ENCODE data around the gene SLX4.

SLX4 gene

DNA sequence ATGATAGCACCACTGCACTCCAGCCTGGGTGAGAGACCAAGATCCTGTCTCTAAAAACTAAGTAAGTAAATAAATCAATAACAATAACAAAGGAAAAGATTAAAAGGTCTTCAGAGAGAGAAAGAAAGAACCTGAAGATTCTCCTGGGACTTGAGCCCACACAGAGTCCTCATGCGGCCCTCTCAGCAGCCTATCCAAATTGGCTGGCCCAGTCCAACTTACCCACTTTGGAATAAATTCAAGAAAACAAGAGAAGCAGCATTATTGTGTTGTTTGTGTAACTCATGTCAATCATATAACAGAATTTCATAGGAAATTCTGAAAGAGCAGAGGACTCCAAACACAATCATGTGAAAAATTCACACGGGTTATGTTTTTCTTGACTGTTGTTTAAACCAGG is 3.8 kb downstream of the SLX4 start:
- no peak overlapping the region for H3K4me3 ChIP-seq (ENCODE audit: low read length)
- no peaks in the 10 kb centered on the region for H3K27me3 ChIP-seq (replicated peaks; ENCODE audit: control insufficient read depth, insufficient read depth, low read length)
- no peaks in the 10 kb centered on the region for H3K9me3 ChIP-seq (ENCODE audit: control insufficient read depth, low read length)
- H3K36me3 ChIP-seq (ENCODE audit: control insufficient read depth, insufficient read depth, low read length, severe bottlenecking), result peaks cover 14% of the 10 kb centered on the region
- peaks cover 8% of the 10 kb centered on the region for H3K4me1 ChIP-seq (ENCODE audit: control insufficient read depth, insufficient read depth, low read length)
- DNase-seq (ENCODE audit: low read depth), result no peak
- no peak overlapping the region for H3K9ac ChIP-seq (ENCODE audit: low read length)

DNA sequence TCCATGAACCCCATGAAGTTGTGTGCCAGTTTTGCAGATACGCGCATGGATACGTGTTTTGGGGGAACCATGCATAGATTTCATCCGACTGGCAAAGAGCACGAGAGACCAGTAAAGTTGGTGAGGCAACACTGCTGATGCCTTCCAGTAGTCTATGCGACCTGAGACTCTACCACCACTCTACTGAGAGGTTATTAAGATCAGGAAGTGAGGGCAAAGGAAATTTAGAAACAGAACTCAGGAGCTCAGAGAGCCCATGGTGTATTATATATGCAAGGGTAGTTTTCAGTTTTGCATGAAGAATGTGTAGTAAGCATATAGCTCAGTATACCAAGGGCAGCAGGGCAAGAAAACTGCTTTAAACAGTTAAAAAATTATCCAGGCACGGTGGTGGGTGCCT is 4.2 kb downstream of the SLX4 start:
- Histone ChIP-seq H3K4me1 (ENCODE audit: control insufficient read depth, insufficient read depth, low read length) (peaks cover 6% of the 10 kb centered on the region), H3K4me3 (ENCODE audit: low read length) (no peak overlapping the region), H3K27me3 (replicated peaks; ENCODE audit: control insufficient read depth, insufficient read depth, low read length) (no peaks in the 10 kb centered on the region), H3K36me3 (ENCODE audit: control insufficient read depth, insufficient read depth, low read length, severe bottlenecking) (peaks cover 18% of the 10 kb centered on the region), H3K9ac (ENCODE audit: low read length) (no peak overlapping the region), H3K9me3 (ENCODE audit: control insufficient read depth, low read length) (no peaks in the 10 kb centered on the region)
- no peak for DNase-seq (ENCODE audit: low read depth)

DNA sequence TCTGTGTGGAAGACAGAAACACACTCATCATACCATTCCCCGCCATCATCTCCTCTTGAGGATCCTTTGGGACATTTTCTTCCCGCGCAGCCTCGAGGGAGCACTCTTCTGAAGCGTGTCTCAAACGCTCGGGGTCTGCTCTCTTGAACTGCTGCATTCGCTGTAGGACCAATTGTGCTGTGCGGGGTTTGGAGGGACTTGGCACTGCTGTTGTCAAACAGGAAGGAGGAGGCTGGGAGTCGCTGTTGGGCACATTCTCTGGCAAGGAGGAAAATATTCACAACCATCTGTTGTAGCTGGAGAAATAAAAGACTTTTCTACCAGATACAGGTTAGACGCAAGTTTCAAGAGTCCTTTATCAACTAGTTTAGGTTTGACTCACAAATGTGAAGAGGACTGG is 5.0 kb downstream of the SLX4 start:
- peaks cover 23% of the 10 kb centered on the region for H3K36me3 ChIP-seq (ENCODE audit: control insufficient read depth, insufficient read depth, low read length, severe bottlenecking)

DNA sequence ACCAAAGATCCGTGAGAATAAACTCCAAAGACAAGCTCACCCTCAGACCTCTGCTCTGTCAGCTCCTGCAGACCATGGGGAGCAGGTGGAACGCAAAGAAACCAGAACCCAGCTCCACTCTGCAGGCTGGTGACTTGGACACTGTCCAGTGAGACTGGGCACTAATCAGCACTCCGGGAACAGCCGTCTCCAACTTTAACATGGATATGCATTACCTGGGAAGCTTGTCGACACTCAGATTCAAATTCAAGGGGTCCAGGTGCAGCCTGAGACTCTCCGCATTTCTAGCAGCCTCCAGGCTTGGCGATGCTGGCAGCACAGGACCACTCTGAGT is 9.1 kb downstream of the SLX4 start:
- Histone ChIP-seq H3K4me1 (ENCODE audit: control insufficient read depth, insufficient read depth, low read length) (no peaks in the 10 kb centered on the region), H3K9me3 (ENCODE audit: control insufficient read depth, low read length) (peaks cover 5% of the 10 kb centered on the region), H3K36me3 (ENCODE audit: control insufficient read depth, insufficient read depth, low read length, severe bottlenecking) (peaks cover 33% of the 10 kb centered on the region), H3K27me3 (replicated peaks; ENCODE audit: control insufficient read depth, insufficient read depth, low read length) (no peaks in the 10 kb centered on the region), H3K9ac (ENCODE audit: low read length) (no peak overlapping the region), H3K4me3 (ENCODE audit: low read length) (no peak overlapping the region)
- DNase-seq (ENCODE audit: low read depth), result no peak

More for the DNA sequence above, 5.0 kb downstream of the SLX4 start:
- no peak for DNase-seq (ENCODE audit: low read depth)
- H3K9me3 ChIP-seq (ENCODE audit: control insufficient read depth, low read length), result no peaks in the 10 kb centered on the region
- no peak overlapping the region for H3K4me3 ChIP-seq (ENCODE audit: low read length)
- no peaks in the 10 kb centered on the region for H3K27me3 ChIP-seq (replicated peaks; ENCODE audit: control insufficient read depth, insufficient read depth, low read length)
- H3K4me1 ChIP-seq (ENCODE audit: control insufficient read depth, insufficient read depth, low read length), result peaks cover 6% of the 10 kb centered on the region
- no peak overlapping the region for H3K9ac ChIP-seq (ENCODE audit: low read length)

DNA sequence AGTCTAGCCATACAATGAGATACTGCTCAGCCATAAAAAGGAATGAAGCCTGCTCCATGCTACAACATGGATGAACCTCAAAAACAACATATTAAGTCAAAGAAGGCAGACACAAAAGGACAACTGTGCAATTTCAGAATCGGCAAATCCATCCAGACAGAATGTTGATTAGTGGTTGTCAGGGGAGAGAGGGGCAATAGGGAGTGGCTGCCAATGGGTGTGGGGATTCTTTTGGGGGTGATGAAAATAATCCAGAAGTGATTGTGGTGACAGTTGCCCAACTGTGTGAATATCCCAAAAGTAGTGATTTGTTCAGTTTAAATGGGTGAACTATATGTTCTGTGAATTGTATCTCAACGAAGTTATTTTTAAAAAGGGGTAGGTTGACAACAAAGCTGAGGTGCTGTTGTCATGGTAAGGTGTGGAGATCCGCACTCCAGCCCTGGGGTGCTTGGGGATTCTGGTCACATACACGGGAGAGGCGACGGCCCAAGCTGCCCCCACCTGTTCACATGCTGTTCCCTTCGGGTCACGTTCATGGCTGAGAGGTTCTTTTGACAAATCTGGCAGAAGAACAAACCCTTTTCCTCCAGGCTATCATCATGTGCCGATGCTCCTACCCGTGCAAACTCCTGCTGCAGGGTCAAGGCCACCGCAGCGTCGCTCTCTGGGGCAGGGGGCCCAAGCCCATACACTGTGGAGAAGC is 9.6 kb downstream of the SLX4 start:
- Histone ChIP-seq H3K27me3 (replicated peaks; ENCODE audit: control insufficient read depth, insufficient read depth, low read length) (no peaks in the 10 kb centered on the region), H3K9me3 (ENCODE audit: control insufficient read depth, low read length) (peaks cover 5% of the 10 kb centered on the region), H3K36me3 (ENCODE audit: control insufficient read depth, insufficient read depth, low read length, severe bottlenecking) (peaks cover 33% of the 10 kb centered on the region), H3K4me3 (ENCODE audit: low read length) (no peak overlapping the region), H3K9ac (ENCODE audit: low read length) (no peak overlapping the region), H3K4me1 (ENCODE audit: control insufficient read depth, insufficient read depth, low read length) (no peaks in the 10 kb centered on the region)
- no peak for DNase-seq (ENCODE audit: low read depth)

DNA sequence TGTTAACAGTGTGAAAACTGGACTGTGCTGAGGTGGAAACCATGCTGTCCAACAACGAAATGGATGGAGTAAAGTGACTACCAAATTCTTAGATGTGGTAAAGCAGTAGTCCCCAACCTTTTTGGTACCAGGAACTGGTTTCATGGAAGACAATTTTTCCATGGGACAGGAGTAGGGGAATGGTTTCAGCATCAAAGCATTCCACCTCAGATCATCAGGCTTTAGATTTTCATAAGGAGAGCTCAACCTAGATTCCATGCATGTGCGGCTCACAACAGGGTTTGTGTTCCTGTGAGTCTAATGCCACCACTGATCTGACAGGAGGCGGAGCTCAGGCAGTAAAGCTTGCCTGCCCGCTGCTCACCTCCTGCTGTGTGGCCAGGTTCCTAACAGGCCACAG is 11.5 kb downstream of the SLX4 start:
- no peaks in the 10 kb centered on the region for H3K27me3 ChIP-seq (replicated peaks; ENCODE audit: control insufficient read depth, insufficient read depth, low read length)
- no peaks in the 10 kb centered on the region for H3K4me1 ChIP-seq (ENCODE audit: control insufficient read depth, insufficient read depth, low read length)
- no peak overlapping the region for H3K9ac ChIP-seq (ENCODE audit: low read length)
- peaks cover 5% of the 10 kb centered on the region for H3K9me3 ChIP-seq (ENCODE audit: control insufficient read depth, low read length)
- H3K4me3 ChIP-seq (ENCODE audit: low read length), result no peak overlapping the region
- H3K36me3 ChIP-seq (ENCODE audit: control insufficient read depth, insufficient read depth, low read length, severe bottlenecking), result peaks cover 31% of the 10 kb centered on the region
- DNase-seq (ENCODE audit: low read depth), result no peak

DNA sequence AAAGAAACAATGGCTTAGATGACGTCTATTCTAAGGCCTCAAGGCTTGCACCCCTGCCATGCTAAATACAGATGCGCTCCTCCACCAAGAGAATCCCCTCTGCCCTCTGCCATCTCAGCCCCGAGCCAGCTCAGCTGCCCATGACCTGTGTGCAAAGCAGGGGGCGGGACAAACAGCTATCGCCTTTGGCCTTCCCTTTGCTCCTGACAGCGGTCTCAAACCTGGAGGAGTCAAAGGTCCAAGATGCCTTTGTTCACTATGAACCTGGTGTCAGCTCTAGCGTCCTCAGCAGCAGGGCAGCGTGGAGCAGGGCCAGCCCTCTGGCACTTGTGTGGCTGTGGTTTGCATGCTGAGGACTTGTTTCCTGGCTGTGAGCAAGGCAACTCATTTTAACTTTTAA is 12.3 kb downstream of the SLX4 start:
- DNase-seq (ENCODE audit: low read depth), result no peak
- no peak overlapping the region for H3K9ac ChIP-seq (ENCODE audit: low read length)
- no peak overlapping the region for H3K4me3 ChIP-seq (ENCODE audit: low read length)
- H3K9me3 ChIP-seq (ENCODE audit: control insufficient read depth, low read length), result peaks cover 5% of the 10 kb centered on the region
- H3K27me3 ChIP-seq (replicated peaks; ENCODE audit: control insufficient read depth, insufficient read depth, low read length), result no peaks in the 10 kb centered on the region
- H3K36me3 ChIP-seq (ENCODE audit: control insufficient read depth, insufficient read depth, low read length, severe bottlenecking), result peaks cover 31% of the 10 kb centered on the region
- H3K4me1 ChIP-seq (ENCODE audit: control insufficient read depth, insufficient read depth, low read length), result no peaks in the 10 kb centered on the region

DNA sequence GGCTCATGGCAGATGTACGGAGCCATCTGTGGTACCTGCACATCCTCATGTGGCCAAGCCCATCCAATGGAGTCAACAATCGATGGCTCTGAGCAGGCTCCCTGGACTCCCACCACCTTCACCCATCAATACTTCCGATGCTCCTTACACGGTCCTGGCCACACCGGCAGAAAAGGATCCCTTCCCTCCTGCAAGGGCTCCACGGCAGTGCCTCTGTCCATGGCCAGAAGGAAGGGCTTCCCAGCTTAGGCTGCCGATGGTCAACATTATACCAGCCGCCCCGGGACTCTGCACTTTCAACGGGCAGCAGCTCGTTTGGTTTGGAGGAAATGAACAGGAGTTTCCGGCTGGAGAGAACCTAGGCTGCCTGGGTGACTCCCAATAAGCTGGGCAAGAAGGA is 13.2 kb downstream of the SLX4 start:
- DNase-seq (ENCODE audit: low read depth), result no peak
- H3K4me3 ChIP-seq (ENCODE audit: low read length), result no peak overlapping the region

DNA sequence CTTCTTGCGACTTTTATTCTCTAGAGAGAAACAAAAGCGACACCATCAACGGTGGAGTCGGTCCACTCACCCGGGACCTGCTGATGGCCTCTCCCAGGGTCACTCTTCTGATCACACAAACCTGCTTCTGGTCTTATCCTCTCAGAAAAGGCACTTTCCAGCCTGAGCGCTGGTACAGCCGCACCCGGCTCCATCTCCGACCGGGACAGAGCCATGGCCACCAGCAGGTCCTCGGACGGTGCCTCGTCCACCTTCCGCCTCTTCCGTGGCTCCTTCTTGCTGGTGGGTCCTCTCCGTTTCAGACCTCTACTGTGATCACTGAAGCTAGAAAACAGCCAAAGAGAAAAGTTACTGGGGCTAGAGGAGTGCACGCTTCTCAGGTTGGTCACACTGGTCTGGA is 13.7 kb downstream of the SLX4 start:
- Histone ChIP-seq H3K36me3 (ENCODE audit: control insufficient read depth, insufficient read depth, low read length, severe bottlenecking) (peaks cover 25% of the 10 kb centered on the region), H3K9ac (ENCODE audit: low read length) (no peak overlapping the region), H3K27me3 (replicated peaks; ENCODE audit: control insufficient read depth, insufficient read depth, low read length) (no peaks in the 10 kb centered on the region), H3K4me3 (ENCODE audit: low read length) (no peak overlapping the region), H3K9me3 (ENCODE audit: control insufficient read depth, low read length) (peaks cover 5% of the 10 kb centered on the region), H3K4me1 (ENCODE audit: control insufficient read depth, insufficient read depth, low read length) (no peaks in the 10 kb centered on the region)
- no peak for DNase-seq (ENCODE audit: low read depth)

More for the DNA sequence above, 13.2 kb downstream of the SLX4 start:
- no peaks in the 10 kb centered on the region for H3K4me1 ChIP-seq (ENCODE audit: control insufficient read depth, insufficient read depth, low read length)
- peaks cover 28% of the 10 kb centered on the region for H3K36me3 ChIP-seq (ENCODE audit: control insufficient read depth, insufficient read depth, low read length, severe bottlenecking)
- no peaks in the 10 kb centered on the region for H3K27me3 ChIP-seq (replicated peaks; ENCODE audit: control insufficient read depth, insufficient read depth, low read length)
- peaks cover 5% of the 10 kb centered on the region for H3K9me3 ChIP-seq (ENCODE audit: control insufficient read depth, low read length)
- H3K9ac ChIP-seq (ENCODE audit: low read length), result no peak overlapping the region

DNA sequence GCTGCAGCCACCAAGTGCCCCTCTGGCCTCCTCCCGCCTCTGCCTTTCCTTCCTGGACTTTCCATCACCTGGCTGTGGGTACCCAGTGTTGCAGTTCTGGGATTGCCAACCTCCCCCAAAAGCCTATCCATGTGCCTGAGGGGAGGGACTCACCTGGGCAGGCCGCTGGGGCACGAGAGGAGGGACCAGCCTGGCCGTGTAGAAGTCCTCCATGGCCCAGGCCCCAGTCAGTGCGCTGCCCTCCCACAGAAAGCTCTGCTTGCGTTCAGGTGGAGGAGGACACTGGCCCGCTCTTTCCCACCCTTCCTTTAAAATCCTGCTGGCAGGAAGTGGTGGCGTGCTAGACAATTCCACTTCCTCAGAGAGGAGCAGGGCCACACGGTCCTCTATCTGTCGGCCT is 14.2 kb downstream of the SLX4 start:
- no peaks in the 10 kb centered on the region for H3K27me3 ChIP-seq (replicated peaks; ENCODE audit: control insufficient read depth, insufficient read depth, low read length)
- H3K9ac ChIP-seq (ENCODE audit: low read length), result no peak overlapping the region
- no peaks in the 10 kb centered on the region for H3K4me1 ChIP-seq (ENCODE audit: control insufficient read depth, insufficient read depth, low read length)
- H3K36me3 ChIP-seq (ENCODE audit: control insufficient read depth, insufficient read depth, low read length, severe bottlenecking), result peaks cover 24% of the 10 kb centered on the region
- H3K4me3 ChIP-seq (ENCODE audit: low read length), result no peak overlapping the region
- H3K9me3 ChIP-seq (ENCODE audit: control insufficient read depth, low read length), result peaks cover 5% of the 10 kb centered on the region
- DNase-seq (ENCODE audit: low read depth), result no peak

DNA sequence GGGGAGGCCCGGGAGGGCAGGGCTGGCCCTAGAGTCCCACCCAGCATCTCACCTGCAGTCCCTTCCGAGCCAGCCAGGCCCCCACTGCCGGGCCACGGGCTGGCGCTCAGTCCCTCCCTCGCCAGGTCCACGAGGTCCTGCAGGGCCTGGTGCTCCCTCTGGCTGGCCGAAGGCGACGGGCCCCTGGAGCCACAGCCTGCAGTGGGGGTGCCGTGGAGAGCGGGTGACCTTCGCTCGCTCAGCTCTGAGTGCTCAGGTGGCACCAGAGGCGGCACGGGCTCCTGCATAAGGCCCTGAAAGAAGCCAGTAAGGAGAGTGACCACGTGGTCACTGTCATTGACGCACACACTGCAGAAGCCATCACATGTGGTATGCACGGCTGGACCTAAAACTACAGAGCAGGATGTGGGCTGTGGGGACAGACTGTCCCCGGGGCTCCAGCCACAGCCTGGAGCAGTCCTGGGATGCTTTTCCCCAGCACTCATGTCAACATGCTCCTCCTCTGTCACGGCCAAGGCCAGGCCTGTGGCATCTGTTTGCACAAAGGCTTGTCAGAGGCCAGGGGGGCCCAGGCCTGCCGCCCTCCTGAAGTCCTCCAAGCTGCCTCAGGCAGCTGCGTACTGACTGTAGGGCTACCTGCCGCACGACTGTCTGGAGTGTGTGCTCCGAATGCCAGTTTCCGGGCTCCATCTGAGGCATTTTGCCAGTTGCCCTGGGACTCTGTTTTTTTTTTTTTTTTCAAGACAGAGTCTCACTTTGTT is 15.1 kb downstream of the SLX4 start:
- H3K4me1 ChIP-seq (ENCODE audit: control insufficient read depth, insufficient read depth, low read length), result no peaks in the 10 kb centered on the region
- H3K4me3 ChIP-seq (ENCODE audit: low read length), result no peak overlapping the region
- peaks cover 5% of the 10 kb centered on the region for H3K9me3 ChIP-seq (ENCODE audit: control insufficient read depth, low read length)
- no peaks in the 10 kb centered on the region for H3K27me3 ChIP-seq (replicated peaks; ENCODE audit: control insufficient read depth, insufficient read depth, low read length)
- H3K9ac ChIP-seq (ENCODE audit: low read length), result no peak overlapping the region
- H3K36me3 ChIP-seq (ENCODE audit: control insufficient read depth, insufficient read depth, low read length, severe bottlenecking), result peaks cover 20% of the 10 kb centered on the region
- no peak for DNase-seq (ENCODE audit: low read depth)
